Frontal cortex (tissue), 4 donors: Measurements from ENCODE around the gene MYLIP. TPM values are rescaled to one million over a fixed set of nuclear protein-coding genes. Genes with fewer than 3 reads are reported as not detected.

Experiments used
- DNase-seq, 2 donors: peaks; one replicate each; pipeline ENCODE4 v3.0.0; 2012; ENCODE audit warnings: low spot score in 2 of 2
- FAIRE-seq: peaks from 2 replicates; lab custom pipeline; 2012; peaks lifted over from hg19 to GRCh38; lab: Jason Lieb, UNC
- total RNA-seq: library from RNA; depleted of rRNA; stranded (reverse); fragments of >200 nt; gene quantifications from one replicate; pipeline ENCODE4 v1.2.3, GENCODE V29; 2014
- donor health status: control.
- donor health status: control.
- donor health status: control.

The MYLIP gene
- total RNA-seq, 1 donor from 2014 or later: 45.7 TPM

DNA sequence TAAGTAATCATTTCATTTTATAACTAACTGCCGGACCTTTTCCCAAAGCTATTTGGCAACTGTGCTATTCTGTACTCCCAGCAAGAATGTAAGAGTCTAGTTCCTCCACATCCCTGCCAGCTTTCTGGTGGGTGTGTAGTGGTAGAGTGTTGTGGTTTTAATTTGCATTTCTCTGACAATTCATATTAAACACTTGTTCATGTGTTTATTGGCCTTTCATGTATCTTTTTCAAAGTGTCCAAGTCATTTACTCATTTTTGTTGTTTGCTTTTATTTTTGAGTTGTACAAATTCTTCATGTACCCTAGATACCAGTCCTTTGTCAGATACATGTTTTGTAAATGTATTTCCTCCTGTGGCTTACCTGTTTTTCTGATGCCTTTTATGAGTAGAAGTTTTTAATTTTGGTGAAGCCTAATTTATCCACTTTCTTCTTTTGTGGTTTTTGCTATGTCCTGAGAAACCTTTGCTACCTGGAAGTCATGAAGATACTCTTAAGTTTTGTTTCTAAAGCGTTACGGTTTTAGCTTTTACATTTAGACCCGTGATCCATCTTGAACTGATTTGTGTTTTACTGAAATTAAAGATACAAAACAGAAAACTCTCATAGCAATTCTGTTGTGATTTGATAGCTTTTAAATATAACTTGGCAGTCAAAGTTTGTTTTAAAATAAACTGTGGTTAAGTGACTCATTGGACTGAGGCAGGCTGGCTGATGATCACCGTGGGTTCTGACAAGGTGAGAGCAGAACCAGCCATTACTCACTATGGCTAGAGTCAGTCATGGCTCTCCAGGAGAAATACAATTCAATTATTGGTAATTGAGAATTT lies 8.0 kb downstream of the MYLIP start:
- FAIRE-seq: no peak

GRCh38 chr6:16137451-16137801 lies 8.5 kb downstream of the MYLIP start:
- FAIRE-seq (no peak), DNase-seq (no peak)

More for the DNA sequence above, 8.0 kb downstream of the MYLIP start:
- no peak for DNase-seq

DNA sequence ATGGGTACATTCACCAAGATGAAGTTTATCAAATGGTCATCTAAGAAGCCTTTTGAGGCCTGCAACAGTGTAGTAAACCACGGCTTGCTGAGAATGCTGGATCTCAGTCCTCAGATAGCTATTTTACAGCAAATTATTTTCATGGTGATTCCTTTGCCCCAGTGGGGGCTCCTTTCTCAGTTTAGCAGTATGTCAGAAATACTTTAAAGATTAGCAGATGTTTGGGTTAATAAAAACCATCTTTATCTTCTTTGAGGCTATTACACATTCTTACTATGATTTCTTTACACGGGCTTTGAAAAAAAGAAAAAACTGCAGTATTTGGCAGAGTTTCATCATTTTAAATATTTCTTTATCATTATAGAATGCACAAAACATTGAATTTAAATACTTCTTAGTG lies 10.7 kb downstream of the MYLIP start:
- no peak for DNase-seq
- no peak for FAIRE-seq

- no peak for DNase-seq
- no peak for FAIRE-seq
Measured at GRCh38 chr6:16140607-16141006, 11.7 kb downstream of the MYLIP start.

- no peak for FAIRE-seq
- DNase-seq: no peak
Measured at GRCh38 chr6:16141514-16141913, 12.6 kb downstream of the MYLIP start.

- no peak for DNase-seq
- no peak for FAIRE-seq
Measured at GRCh38 chr6:16145038-16145437, 16.2 kb downstream of the MYLIP start.

GRCh38 chr6:16146028-16146427 lies 17.1 kb downstream of the MYLIP start:
- no peak for FAIRE-seq
- no peak for DNase-seq

DNA sequence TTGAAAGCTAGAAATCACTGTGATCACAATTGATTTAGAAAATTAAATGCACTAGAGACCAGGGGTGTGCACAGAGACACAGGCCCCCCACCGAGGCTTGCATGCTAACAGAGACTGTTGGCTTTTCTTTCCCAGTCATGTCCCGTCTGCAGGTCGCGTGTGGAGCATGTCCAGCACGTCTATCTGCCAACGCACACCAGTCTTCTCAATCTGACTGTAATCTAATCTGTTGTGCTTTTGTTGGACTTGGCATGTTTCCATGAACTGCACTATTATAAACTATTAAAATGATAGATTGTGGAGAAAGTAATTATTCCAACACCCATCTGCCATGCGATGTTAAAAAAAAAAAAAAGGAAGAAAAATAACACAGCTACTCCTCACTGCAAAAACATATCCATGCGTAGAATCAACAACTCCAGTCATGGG lies 17.7 kb downstream of the MYLIP start:
- FAIRE-seq: no peak
- DNase-seq: no peak

DNA sequence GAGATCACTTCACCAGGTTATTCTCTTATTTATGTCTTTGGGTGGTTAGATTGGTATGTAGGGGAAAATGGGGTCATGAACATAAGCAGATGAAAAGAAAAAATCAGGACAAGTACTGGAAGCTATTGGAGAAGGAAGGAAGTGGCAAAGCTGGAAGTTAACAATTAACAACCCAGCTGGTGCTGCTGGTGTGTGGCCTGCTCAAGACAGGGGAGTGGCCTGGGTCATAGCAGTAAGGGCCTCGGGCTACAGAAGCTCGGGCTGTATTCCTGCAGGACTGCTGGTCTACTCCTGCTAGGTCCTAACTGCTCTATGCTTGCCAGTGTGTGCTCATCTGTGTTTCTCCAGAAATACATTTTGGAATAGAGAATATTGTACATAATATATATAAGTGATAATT lies 19.6 kb downstream of the MYLIP start:
- DNase-seq (no peak), FAIRE-seq (no peak)

DNA sequence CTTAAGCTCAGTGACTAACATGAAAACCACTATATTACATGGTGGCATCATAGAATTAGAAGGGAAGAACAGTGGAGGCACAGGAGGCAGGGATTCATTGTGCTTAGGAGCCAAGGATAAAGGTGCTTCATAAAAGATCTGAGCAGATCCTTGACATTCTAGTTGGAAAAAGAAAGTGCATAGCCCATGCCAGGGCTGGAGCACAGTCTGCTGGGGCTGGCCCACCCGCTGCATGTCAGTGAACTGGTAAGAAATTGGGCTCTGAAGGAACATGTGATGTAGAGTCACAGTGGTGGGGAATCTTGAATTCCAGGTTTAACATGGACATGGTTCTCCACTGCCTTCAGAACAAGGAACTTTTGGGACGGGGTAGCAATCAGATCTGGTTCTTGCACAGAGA lies 20.4 kb downstream of the MYLIP start:
- no peak for DNase-seq
- no peak for FAIRE-seq

- DNase-seq: no peak
Measured at GRCh38 chr6:16150098-16150497, 21.2 kb downstream of the MYLIP start.

GRCh38 chr6:16153211-16153820 lies 24.4 kb downstream of the MYLIP start:
- no peak for FAIRE-seq
- DNase-seq: no peak

More at GRCh38 chr6:16150098-16150497, 21.2 kb downstream of the MYLIP start:
- no peak for FAIRE-seq

GRCh38 chr6:16154904-16155303 lies 26.0 kb downstream of the MYLIP start:
- FAIRE-seq: no peak

GRCh38 chr6:16157492-16157891 lies 28.6 kb downstream of the MYLIP start:
- FAIRE-seq (no peak), DNase-seq (no peak)

More at GRCh38 chr6:16154904-16155303, 26.0 kb downstream of the MYLIP start:
- no peak for DNase-seq

DNA sequence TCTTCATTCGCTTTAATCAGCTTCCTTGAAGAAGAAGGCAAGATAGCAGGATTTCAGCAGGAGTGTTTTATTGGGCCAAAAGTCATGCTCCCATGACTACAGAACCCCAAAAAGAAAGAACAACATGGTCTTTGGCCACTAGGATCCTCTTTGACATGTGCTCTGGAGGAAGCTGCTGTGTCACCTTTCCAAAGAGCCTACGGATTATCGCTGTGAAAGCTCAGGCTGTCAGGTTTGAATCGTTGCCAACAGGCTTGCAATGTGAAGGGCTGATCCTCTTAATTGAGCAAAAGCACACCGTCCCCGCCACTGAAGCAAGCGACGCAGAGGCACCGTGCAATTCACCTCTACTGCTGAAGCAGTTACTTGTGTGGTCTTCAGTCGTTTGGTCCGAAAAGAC lies 29.0 kb downstream of the MYLIP start:
- DNase-seq (no peak), FAIRE-seq (no peak)

DNA sequence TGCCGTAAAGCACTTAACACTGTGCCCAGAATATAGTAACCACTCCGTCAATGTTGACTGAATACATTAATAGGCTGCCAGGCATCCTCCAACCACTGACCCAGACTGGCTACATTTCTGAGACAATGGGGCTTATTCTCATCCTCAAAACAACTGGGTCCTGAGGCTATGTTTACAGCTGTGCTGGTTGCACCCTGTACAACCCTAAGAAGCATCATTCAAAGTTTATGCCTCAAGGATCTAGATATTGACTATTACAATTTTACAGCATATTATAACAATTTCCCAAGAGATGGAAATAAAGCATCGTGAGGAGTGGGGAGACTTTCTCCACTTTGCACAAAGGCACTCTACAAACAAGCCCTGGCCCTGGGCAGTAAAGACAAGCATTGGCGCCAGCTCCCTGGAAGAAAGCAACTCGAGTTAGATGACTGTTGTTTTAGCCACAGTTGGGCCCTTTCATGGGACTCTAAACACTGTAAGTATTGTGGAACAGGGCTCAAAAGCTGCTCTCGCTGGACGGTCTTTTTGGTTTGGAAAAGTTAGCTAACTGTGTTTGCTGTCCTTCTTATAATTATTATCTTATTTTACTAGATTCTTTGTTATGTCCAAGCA lies 30.2 kb downstream of the MYLIP start:
- DNase-seq: peak in 1 of 2 donors; percentile 28
- no peak for FAIRE-seq

- FAIRE-seq (no peak), DNase-seq (no peak)
Measured at GRCh38 chr6:16160794-16161193, 31.9 kb downstream of the MYLIP start.

DNA sequence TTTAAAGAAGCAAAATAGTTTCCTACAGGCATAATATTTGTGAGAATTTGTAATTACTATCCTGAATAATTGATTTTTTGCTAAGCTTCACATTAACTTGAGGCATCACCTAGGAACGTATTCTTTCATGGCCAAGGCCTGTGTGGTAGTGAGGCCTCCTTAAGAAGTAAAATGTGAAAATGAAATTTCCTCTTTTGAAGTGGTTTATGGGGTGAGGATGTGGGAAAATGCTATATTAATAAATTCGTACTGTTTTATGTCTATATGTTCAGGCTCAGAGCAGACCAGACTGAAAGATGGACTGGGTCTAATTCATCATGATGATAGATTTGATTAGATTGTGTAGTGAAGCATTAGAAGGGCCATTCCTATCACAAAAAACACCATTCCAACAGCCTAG lies 33.1 kb downstream of the MYLIP start:
- FAIRE-seq (no peak), DNase-seq (no peak)

GRCh38 chr6:16163066-16163465 lies 34.2 kb downstream of the MYLIP start:
- DNase-seq (no peak), FAIRE-seq (no peak)

- DNase-seq (no peak), FAIRE-seq (no peak)
Measured at GRCh38 chr6:16163535-16164300, 34.8 kb downstream of the MYLIP start.
